AG04449 (cell line): ENCODE data around the gene IRAK1BP1.

Source experiments
- CTCF ChIA-PET: fragments of 350-600 bp; formaldehyde crosslinking; extraction: SDS; loops from one replicate; lab custom pipeline; 2021; ENCODE audit warnings: antibody characterized with exemption; lab: Yijun Ruan, JAX
- POLR2A ChIA-PET: fragments of 400-600, 350-600 bp; formaldehyde crosslinking; extraction: SDS; loops from one replicate; lab custom pipeline; 2020; ENCODE audit warnings: antibody characterized with exemption, inconsistent platforms; lab: Yijun Ruan, JAX
- DNase-seq: peaks from one replicate; pipeline ENCODE4 v3.0.0-alpha.2; 2010; ENCODE audit warnings: low read depth, low spot score
- H3K4me3 ChIP-seq: 2 replicates; pipeline ENCODE4 v1.5.1; 2011; ENCODE audit warnings: low read depth, mild to moderate bottlenecking, control low read depth, low read length
- CTCF ChIP-seq: IDR thresholded peaks from one replicate; pipeline ENCODE4 v1.5.1; 2011; ENCODE audit warnings: mild to moderate bottlenecking, moderate library complexity, low read length, control low read depth, inconsistent platforms; ENCODE audit not compliant: insufficient read depth; ENCODE audit errors: missing control alignments

IRAK1BP1 gene

GRCh38 chr6:78835817-78836216, 31.5 kb upstream of the IRAK1BP1 start:
- no peak overlapping the region for H3K4me3 ChIP-seq
- CTCF ChIA-PET = interaction anchor here (0.9 to 1.4 kb wide), 2 partner anchors 12 to 1371 kb away, joined by 4 to 5 read pairs; no protein-coding TSS in a partner anchor
- TF ChIP-seq CTCF = no peak
- POLR2A ChIA-PET = no interaction called here
- no peak for DNase-seq

- POLR2A ChIA-PET = no interaction called here
- no peak for DNase-seq
- CTCF ChIA-PET = interaction anchor here (1.4 kb wide), 1 partner anchor 13 kb away, joined by 5 read pairs; no protein-coding TSS in a partner anchor
- TF ChIP-seq CTCF = no peak
- no peak overlapping the region for H3K4me3 ChIP-seq
These were observed 30.8 kb upstream of the IRAK1BP1 start for GRCh38 chr6:78836598-78836997.

GRCh38 chr6:78841111-78841510, 26.2 kb upstream of the IRAK1BP1 start:
- no peak for TF ChIP-seq CTCF
- ChIA-PET POLR2A (no interaction called here), CTCF (interaction anchor here (0.6 to 1.3 kb wide), 3 partner anchors 9 to 70 kb away, joined by 3 read pairs; no protein-coding TSS in a partner anchor)
- H3K4me3 ChIP-seq = no peak overlapping the region
- DNase-seq = no peak

GRCh38 chr6:78842953-78843352, 24.4 kb upstream of the IRAK1BP1 start:
- ChIA-PET CTCF (no interaction called here), POLR2A (no interaction called here)
- H3K4me3 ChIP-seq = no peak overlapping the region
- DNase-seq = no peak
- no peak for TF ChIP-seq CTCF

GRCh38 chr6:78844899-78845298, 22.5 kb upstream of the IRAK1BP1 start:
- POLR2A ChIA-PET = no interaction called here
- no peak overlapping the region for H3K4me3 ChIP-seq
- TF ChIP-seq CTCF = no peak
- DNase-seq = no peak
- CTCF ChIA-PET = no interaction called here

- no peak overlapping the region for H3K4me3 ChIP-seq
- no peak for TF ChIP-seq CTCF
- CTCF ChIA-PET = no interaction called here
- no peak for DNase-seq
- POLR2A ChIA-PET = no interaction called here
These were observed 21.8 kb upstream of the IRAK1BP1 start for GRCh38 chr6:78845567-78845966.
